Activated CD8-positive, alpha-beta memory T cell treated with anti-CD3 and anti-CD28 coated beads for 36 hours (primary cell): ENCODE data around the gene PRKCA. TPM values are rescaled to one million over a fixed set of nuclear protein-coding genes. Genes with fewer than 3 reads are reported as not detected.

Experiments
- CTCF ChIA-PET: fragments of 350-600 bp; sonication (Branson Sonifier 250); formaldehyde crosslinking; loops from one replicate; lab custom pipeline; 2021; ENCODE audit warnings: antibody characterized with exemption; lab: Charles Lee
- POLR2A ChIA-PET: fragments of 350-600 bp; sonication (Branson Sonifier 250); formaldehyde crosslinking; loops from one replicate; lab custom pipeline; 2021; ENCODE audit warnings: antibody characterized with exemption; lab: Charles Lee
- total RNA-seq, 2 experiments: library from RNA; stranded (reverse); gene quantifications; one replicate each; pipeline ENCODE4 v1.2.3, GENCODE V29; 2021

The PRKCA gene
- total RNA-seq, 2 experiments from 2014 or later: 70.3 to 73.4 TPM

DNA sequence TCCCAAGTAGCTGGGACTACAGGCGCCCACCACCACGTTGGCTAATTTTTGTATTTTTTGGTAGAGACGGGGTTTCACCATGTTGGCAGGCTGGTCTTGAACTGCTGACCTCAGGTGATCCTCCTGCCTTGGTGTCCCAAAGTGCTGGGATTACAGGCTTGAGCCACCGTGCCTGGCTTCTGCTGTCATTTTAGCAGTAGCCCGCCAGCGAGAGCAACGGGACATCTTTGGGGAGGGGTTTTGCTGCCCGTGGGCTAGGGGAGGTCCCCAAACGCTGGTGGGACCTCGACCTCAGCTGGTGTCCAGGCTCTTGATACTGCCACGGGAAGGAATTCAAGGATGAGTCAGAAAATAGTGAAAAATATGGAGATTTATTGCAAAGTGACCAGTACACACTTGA, 424.4 kb downstream of the PRKCA start:
- CTCF ChIA-PET: interaction anchor here (0.5 to 1.4 kb wide), 3 partner anchors 9 to 182 kb away, joined by 3 to 5 read pairs (median 4); no protein-coding TSS in a partner anchor
- POLR2A ChIA-PET: no interaction called here

DNA sequence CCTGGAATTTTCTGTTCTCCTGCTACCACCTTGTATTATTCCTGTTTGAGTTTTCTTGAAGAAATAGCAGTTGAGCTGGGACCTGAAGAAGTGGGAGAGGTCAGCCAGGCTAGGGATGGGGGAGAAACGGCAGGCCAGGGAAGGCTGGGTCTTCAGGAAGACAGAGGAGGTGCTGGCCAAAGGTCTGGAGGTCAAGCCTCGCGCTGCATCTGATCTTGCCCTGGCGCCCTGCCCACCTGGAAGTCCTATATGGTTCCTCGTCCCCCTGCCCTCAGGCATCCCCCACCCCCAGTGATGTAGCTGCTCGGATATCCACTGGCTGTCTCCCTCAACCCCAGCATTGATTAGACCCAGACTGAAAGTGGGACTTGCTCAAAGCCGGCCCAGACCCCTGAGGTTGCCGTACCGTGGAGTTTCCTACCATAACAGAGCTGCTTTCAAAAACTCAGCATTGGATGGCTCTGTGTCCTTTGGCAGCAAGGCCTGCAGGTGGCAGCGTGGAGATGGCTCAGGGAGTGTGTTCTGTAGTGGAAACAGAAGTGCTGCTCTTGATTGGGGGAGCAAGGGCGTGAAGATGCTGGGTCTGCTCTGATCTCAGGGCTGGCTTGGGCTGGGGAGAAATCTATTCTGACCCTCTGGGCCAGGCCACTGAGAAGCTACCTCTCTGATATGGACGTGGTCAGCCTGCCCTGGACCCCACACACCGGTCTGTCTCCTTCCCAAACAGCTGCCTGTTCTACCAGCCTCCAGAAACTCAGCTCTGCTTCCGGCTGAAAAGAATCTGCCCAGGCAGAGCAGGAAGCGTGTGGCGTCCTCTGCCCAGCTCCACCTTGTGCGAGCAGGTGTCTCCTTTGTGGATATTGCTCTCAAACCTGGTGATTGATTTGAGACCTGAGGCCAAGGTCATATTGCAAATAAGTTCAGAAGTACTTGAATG, 425.5 kb downstream of the PRKCA start:
- ChIA-PET CTCF (interaction anchor here (0.7 to 1.4 kb wide), 4 partner anchors 9 to 180 kb away, joined by 3 to 5 read pairs (median 4); no protein-coding TSS in a partner anchor), POLR2A (no interaction called here)

DNA sequence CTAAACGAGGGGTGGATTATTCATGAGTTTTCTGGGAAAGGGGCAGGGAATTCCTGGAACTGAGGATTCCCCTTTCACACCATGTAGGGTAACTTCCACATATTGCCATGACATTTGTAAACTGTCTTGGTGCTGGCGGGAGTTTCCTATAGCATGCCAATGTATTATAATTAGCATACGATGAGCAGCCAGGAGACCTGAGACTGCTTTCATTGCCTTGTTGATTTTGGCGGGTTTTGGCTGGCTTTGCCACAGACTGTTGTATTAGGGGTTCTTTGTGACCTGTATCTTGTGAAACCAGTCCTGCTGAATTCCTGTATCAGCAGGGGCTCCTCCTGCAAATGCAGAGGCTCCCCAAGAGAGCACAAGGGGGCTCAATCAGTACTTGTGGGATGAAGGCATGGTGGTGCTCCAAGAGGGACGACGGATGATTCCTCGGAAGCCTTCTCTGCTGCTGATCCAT, 428.1 kb downstream of the PRKCA start:
- POLR2A ChIA-PET: no interaction called here
- CTCF ChIA-PET: no interaction called here

DNA sequence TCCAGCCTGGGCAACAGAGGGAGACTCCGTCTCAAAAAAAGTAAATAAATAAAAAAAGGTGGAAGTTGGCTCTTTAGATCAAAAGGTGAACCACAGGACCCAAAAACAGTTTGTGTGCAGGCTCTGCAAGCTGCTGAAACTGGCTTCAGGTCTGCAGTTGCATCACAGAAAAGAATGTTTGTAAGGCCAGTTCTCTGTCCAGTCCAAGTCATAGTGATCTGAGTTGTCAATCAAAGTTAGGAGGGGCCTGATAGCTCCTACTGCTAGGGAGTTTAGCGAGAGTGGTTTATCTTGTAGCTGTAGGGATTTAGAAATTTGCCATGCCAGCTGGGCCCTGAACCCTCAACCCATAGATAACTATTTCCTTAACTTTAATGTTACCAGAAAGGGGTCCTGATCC, 431.3 kb downstream of the PRKCA start:
- POLR2A ChIA-PET: no interaction called here
- CTCF ChIA-PET: no interaction called here

DNA sequence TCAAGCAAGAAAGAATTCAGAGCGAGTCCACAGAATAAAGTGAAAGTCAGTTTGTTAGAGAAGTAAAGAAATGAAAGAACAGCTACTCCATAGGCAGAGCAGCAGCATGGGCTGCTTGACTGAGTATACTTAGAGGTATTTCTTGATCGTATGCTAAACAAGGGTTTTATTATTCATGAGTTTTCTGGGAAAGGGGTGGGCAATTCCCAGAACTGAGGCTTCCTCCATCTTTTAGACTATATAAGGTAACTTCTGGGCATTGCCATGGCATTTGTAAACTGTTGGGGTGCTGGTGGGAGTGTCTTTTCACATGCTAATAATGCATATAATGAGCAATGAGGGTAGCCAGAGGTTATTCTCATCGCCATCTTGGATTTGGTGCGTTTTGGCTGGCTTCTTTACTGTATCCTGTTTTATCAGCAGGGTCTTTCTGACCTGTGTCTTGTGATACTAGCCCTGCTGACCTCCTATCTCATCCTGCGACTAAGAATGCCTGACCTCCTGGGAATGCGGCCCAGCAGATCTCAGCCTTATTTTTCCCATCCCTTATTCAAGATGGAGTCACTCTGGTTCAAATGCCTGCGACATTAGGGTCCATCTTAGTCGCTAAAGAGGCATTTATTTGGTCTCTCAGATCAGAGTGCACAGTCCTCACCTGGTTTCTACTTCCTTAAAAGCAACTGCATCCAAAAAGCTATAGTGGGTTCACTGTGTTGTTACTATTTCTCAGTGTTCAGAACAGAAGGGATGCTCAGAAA, 432.0 kb downstream of the PRKCA start:
- CTCF ChIA-PET: no interaction called here
- POLR2A ChIA-PET: no interaction called here

DNA sequence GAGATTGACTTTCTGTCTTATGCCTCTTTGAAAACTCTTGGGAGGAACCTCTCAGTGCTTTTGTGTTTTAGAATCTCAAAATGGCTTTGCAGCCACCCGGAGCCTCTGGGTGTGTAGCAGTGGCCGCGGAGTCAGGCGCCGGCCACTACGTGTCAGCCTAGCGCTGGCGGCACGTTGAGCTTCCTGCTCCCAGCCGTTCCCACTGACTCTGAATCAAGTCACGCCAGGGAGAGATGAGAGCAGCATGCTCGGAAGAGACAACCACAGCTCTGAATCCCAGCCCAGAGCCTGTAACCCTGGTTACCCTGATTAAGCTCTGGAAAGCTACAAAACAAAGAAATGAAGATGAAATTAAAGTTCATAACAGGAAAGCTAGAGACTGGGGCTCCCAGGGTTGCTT, 435.1 kb downstream of the PRKCA start:
- ChIA-PET CTCF (interaction anchor here (1.3 kb wide), 1 partner anchor 10 kb away, joined by 3 read pairs; no protein-coding TSS in a partner anchor), POLR2A (no interaction called here)

DNA sequence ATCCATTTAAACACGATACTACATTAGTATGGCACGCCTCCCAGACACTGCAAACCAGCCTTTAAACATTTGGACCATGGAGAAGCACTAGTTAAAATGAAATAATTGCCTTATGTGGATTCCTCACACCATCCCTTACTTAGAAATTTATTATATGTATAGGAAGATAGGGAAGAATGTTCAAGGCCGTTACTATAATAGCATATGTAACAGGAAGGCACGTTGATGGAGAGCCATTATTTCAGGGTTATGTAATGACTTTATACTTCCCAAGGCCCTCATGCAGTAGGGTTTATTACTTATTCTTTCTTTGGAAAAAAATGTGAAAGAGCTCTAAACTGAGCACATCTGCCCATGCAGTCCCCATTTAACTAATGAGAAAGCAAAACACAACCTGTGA, 435.9 kb downstream of the PRKCA start:
- CTCF ChIA-PET: no interaction called here
- POLR2A ChIA-PET: no interaction called here

DNA sequence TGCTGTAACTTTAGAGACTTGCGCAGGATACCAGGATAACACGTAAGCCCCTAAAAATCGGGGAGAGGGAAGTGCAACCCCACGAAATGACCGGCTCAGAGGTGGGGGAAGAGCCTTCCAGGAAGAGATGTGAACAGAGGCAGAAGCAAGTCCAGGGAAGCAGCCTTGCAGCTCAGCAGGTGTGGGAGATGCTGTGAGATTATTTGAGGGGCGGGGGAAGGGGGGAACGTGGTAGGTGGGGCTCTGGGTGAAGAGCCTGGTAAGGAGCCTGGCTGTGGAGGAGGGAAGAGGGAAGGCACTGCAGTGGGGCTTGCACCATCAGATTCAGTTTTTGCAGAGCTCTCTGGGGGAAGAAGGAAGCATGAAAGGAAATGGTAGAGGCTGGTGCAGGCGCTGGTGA, 437.1 kb downstream of the PRKCA start:
- CTCF ChIA-PET: no interaction called here
- POLR2A ChIA-PET: no interaction called here

DNA sequence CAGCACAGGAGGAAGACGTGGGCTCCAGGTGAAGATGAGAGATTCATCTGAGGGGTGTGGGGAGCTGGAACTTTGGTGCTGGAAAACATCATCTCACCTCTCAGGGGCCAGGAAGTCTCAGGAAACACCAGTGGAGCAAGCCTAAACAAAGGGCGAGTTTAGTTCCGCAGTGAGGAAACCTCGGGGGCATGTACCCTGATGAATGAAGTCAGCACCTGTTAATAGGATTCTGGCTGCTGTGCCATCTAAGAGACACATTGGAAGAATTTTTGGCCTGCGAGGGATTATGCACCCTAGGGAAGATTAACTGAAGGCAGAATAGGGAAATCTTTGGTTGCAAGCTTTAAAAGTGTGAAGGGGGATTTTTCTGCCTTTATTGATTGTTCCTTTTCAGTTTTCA, 437.8 kb downstream of the PRKCA start:
- POLR2A ChIA-PET: no interaction called here
- CTCF ChIA-PET: no interaction called here

DNA sequence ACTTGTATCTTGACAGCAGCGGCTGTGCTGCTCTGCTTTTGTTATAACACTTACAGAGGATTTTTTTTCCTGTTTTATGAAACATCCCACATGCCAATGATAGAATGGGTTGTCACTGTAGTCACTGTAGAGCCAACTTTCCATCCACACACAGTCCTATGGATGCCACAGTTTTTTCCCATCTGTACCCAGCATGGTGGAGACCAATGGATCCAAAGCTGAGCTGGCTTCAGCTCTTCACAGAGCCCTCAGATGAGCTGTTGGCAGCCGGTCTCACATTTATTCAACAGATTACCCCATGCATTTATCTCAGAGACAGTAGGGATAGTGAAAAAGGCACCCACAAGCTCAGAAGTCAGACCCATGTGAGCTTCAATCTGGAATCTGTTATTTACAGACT, 441.1 kb downstream of the PRKCA start:
- ChIA-PET POLR2A (no interaction called here), CTCF (no interaction called here)

DNA sequence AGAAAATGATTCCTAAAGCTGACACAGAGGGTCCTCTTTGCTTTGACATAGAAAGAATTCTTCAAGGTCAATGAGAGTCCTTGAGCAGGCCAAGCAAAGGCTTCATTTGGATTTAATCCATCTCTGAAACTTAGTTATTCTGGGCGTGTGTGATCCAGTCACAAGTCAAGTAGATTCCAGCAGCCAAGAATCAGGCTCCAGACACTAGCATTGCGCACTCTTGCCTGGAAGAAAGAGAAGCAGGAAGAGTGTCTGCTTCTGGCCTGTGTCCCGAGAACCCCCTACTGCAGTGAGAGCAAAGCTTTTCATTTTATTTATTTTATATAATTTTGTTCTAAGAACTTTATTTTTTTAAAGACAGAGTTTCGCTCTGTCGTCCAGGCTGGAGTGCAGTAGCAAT, 444.3 kb downstream of the PRKCA start:
- POLR2A ChIA-PET: no interaction called here
- CTCF ChIA-PET: no interaction called here

DNA sequence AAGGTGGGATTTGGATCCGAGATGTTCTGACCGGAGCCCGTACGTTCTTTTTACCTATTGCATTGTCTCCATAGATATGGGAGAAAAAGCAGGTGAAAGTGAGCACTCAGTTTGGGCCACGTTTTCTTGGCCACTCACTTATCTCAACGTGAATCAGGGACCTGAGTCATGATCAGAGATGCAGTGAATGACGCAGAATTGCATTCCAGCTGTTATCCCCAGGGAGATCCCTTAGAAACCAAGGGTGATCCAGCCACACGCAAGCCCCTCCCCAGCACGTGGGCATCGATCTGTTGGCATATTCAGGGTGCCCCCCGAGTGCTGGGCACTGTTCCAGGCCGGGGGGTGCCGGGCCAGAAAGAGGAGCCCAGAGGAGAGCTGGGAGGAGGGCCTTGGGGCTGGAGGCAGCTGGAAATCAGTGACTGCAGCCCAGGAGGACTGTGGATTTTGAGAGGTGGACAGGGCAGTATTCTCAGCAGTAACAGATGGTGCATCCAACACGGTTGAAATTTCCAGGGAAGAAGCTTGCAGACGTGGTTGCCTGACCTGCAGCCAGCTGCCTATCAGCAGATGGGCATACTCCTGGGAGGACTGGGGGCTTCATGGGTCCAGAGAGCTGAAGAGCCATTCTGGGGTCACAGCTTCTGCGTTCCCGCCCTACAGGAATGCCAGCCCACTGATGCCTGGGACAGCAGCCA, 445.3 kb downstream of the PRKCA start:
- POLR2A ChIA-PET: no interaction called here
- CTCF ChIA-PET: no interaction called here

DNA sequence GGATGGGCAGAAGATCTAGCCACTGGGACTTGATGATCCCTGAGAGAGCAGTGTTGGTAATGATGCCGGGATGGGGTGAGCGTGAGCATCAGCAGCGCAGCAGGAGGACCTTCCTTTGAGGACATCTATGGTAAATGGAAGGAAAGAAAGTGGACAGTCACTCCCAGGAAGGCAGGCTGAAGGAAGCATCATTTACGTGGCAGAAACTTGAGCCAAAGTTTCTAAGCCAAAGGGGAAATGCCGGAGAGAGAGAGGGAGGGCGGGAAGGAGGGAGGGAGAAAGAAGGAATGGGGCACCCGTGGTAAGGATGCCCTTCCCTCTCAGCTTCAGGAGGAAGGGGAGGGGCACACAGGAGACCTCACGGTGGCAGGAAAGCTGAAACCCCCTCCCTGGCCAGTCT, 446.2 kb downstream of the PRKCA start:
- ChIA-PET POLR2A (no interaction called here), CTCF (no interaction called here)

DNA sequence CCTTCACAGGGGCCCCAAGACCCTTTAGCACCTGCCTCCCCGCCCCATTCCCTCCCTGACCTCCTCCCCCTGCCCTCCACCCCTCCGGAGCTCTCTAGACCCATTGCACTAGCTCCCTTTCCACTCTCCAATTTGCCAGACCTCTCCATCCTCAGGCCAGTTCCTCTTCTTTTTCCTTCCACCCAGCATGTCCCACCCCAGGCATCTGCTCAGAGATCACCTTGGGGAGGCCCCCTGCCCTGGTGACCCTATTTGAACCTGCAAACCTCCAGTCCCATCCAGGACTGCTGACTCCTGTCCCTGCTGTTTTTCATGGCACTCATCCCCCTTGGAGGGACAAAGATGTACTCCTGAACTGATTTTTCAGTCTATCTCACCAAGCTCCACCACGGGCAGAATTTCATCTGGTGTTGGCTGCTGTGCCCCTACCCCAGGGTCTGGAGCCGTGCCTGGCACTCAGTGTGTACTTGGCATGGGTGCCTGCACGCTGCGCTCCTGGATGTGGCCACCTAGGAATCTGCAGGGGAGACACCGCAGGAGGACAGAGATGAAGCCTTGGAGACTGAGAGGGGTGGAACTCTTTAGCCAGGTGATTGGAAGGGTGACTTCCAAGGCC, 446.9 kb downstream of the PRKCA start:
- ChIA-PET POLR2A (no interaction called here), CTCF (no interaction called here)

DNA sequence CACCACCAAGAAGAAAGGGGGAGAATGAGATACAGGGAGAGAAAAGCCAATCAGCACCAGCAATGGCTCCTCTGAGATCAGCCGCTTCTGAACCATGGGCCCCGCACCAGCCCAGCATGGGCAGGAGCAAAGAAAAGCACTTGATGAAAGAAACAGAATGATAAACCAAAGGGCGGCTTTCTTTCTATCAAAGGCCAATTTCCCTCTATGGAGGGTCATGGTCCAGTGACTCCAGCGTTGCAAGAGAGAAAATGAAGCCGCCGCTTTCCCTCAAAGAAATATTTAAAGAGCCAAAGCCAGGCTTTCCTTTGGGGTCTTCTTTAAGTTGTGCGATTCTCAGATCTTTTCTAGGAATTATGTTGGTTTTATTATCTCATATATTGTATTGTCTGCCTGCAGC, 447.7 kb downstream of the PRKCA start:
- CTCF ChIA-PET: no interaction called here

DNA sequence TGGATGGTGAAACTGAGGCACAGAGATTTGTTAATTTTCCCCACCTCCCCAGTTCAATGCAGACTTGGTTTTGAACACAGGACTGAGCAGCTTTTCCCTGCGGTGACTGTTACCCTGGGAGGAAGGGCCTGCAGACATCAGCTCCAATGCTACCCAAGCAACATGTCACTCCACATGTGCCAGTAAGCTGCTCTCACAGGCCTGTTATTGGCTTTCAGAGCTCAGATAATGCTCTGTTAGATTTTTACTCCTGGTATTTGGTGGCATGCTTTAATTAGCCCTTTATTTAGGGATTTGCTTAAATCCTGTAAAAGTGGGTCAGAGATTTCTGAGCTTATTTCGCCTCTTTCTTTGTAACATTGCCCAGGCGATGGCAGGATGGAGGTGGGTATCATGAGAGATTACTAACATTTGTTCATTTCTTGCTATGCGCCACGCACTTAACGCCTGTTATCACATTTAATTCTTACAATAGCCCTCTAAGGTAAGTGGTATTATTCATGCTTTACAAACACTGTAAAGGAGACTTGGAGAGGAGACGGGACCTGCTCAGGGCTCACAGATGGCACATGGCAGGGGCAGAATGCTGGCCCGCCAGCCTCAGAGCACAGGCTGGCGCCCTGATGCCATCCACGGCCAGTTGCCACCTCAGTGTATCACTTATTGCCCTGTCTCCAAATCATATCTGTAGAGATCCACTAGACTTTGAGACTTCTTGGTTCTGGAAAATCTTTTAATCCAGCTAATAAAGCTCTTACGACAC, 448.5 kb downstream of the PRKCA start:
- ChIA-PET POLR2A (no interaction called here), CTCF (no interaction called here)

More for the DNA sequence above, 447.7 kb downstream of the PRKCA start:
- POLR2A ChIA-PET: no interaction called here

DNA sequence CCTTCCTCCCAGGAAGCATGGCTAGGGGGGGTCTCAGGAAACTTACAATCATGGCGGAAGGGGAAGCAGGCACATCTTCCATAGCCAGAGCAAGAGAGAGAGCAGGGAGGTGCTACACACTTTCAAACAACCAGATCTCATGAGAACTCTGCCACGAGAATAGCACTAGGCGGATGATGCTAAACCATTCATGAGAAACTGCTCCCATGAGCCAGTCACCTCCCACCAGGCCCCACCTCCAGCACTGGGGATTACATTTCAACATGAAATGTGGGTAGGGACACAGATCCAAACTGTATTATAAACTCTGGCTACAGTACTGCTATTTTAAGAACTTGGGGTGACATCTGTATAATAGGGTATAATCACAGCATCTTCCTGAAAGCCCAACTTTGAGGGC, 449.4 kb downstream of the PRKCA start:
- CTCF ChIA-PET: no interaction called here
- POLR2A ChIA-PET: no interaction called here

DNA sequence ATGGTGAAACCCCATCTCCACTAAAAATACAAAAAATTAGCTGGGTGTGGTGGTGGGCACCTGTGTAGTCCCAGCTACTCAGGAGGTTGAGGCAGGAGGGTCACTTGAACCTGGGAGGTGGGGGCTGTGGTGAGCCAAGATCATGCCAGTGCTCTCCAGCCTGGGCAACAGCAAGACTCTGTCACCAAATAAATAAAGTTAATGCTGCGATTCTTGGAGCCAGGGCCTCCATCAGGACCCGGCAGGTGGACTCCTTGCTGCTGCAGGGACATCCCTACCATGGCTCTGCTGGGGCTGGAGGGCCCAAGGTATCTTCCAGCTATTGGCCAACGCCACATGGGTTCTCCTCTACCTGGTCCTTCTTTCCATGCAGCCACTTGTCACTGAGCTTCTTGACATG, 450.0 kb downstream of the PRKCA start:
- CTCF ChIA-PET: interaction anchor here (0.5 kb wide), 1 partner anchor 557 kb away, joined by 3 read pairs; no protein-coding TSS in a partner anchor
- POLR2A ChIA-PET: no interaction called here
